AG09309 (cell line): ENCODE measurements around the gene CYP1A2.
A peak's percentile ranks its signal among the peaks of the same experiment; 100 is the strongest.

Experiments used
- DNase-seq: peaks from one replicate; pipeline ENCODE4 v3.0.0-alpha.2; 2010; ENCODE audit warnings: low read depth
- H3K4me3 ChIP-seq: 2 replicates; pipeline ENCODE4 v1.5.1; 2011; ENCODE audit warnings: mild to moderate bottlenecking, low read depth, low read length, moderate library complexity; ENCODE audit not compliant: control insufficient read depth
- CTCF ChIP-seq: IDR thresholded peaks from 2 replicates; pipeline ENCODE4 v1.5.1; 2011; ENCODE audit warnings: mild to moderate bottlenecking, low read depth, low read length, inconsistent platforms; ENCODE audit not compliant: insufficient read depth, control insufficient read depth; ENCODE audit errors: missing control alignments

Gene CYP1A2, protein sequence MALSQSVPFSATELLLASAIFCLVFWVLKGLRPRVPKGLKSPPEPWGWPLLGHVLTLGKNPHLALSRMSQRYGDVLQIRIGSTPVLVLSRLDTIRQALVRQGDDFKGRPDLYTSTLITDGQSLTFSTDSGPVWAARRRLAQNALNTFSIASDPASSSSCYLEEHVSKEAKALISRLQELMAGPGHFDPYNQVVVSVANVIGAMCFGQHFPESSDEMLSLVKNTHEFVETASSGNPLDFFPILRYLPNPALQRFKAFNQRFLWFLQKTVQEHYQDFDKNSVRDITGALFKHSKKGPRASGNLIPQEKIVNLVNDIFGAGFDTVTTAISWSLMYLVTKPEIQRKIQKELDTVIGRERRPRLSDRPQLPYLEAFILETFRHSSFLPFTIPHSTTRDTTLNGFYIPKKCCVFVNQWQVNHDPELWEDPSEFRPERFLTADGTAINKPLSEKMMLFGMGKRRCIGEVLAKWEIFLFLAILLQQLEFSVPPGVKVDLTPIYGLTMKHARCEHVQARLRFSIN

GRCh38 chr15:74748322-74748946, at the start of gene CYP1A2:
Gene CYP1A2, plus strand, starts transcription at chr15:74748845. Its CDS starts 894 bp downstream, at chr15:74749739.
- no peak for TF ChIP-seq CTCF
- DNase-seq: no peak
- H3K4me3 ChIP-seq: no peak within 1 kb of the TSS

- DNase-seq: peak; percentile 38
- no peak for TF ChIP-seq CTCF
- no peak overlapping the region for H3K4me3 ChIP-seq
These were observed 39.6 kb upstream of the CYP1A2 start for GRCh38 chr15:74709011-74709410.

- no peak for TF ChIP-seq CTCF
- DNase-seq: no peak
- no peak overlapping the region for H3K4me3 ChIP-seq
These were observed 38.8 kb upstream of the CYP1A2 start for GRCh38 chr15:74709892-74710291.

DNA sequence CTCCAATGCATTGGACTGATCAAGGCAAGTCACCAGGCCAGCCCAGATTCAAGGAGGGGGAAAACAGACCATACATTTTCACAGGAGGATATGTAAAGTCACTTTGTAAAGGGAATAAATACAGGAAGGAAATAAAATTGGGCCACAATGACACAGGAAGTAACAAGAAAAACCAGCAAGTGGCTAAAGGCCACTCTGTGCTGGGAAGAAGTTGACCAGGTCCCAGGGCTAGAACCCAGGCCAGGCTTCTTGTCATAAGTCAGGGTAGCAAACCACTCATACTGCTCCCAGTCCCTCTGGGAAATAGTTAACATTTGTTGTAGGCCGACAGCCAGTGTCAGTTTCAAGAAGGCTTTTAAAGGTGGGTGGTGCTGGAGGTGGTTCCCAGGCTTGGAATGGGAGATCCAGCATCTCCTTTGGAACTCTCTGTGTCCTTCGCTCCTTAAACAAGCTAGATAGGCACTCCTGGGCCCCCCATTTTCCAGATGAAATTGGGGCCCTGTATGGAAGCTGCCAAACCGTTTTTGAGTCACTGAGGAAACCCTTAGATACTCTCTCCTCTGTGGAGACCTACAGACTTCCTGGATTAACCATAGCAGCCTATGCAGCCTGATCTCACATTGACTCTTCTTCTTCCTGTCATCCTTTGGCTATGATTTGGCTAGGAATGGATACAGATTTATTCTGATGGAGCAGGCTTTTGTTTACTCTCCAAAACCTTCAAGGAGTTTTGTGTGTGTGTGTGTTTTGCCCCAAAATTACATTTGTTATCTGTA, 38.1 kb upstream of the CYP1A2 start:
- no peak overlapping the region for H3K4me3 ChIP-seq
- no peak for TF ChIP-seq CTCF
- DNase-seq: no peak

GRCh38 chr15:74712311-74712710, 36.3 kb upstream of the CYP1A2 start:
- no peak overlapping the region for H3K4me3 ChIP-seq
- TF ChIP-seq CTCF: no peak
- DNase-seq: no peak

- no peak for TF ChIP-seq CTCF
- no peak for DNase-seq
- no peak overlapping the region for H3K4me3 ChIP-seq
These were observed 32.0 kb upstream of the CYP1A2 start for GRCh38 chr15:74716651-74717050.
